GM19239 (cell line): Measurements from ENCODE around the gene EBPL.
A peak's percentile ranks its signal among the peaks of the same experiment; 100 is the strongest.
"Not testable (repeated sequence)": the region's sequence is repeated elsewhere in the genome, so short reads cannot be mapped to it uniquely, and the experiment has no call there.

Experiments
- DNase-seq: peaks from one replicate; pipeline ENCODE4 v3.0.0; 2011; ENCODE audit warnings: low spot score; ENCODE audit not compliant: insufficient read length
- FAIRE-seq: peaks from 2 replicates; lab custom pipeline; 2011; peaks lifted over from hg19 to GRCh38; lab: Jason Lieb, UNC

The EBPL gene

GRCh38 chr13:49638744-49639072 is 52.6 kb downstream of the EBPL start:
- no peak for DNase-seq
- no peak for FAIRE-seq

- DNase-seq (no peak), FAIRE-seq (no peak)
These were observed 53.1 kb downstream of the EBPL start for GRCh38 chr13:49638030-49638743.

GRCh38 chr13:49636705-49637104 is 54.6 kb downstream of the EBPL start:
- DNase-seq = no peak
- FAIRE-seq = no peak

- FAIRE-seq (peak; percentile 96), DNase-seq (no peak)
These were observed 55.5 kb downstream of the EBPL start for GRCh38 chr13:49635599-49636433.

GRCh38 chr13:49633710-49634109 is 57.6 kb downstream of the EBPL start:
- FAIRE-seq (no peak), DNase-seq (no peak)

- FAIRE-seq (no peak), DNase-seq (no peak)
These were observed 59.1 kb downstream of the EBPL start for GRCh38 chr13:49632156-49632555.

- FAIRE-seq = no peak
- no peak for DNase-seq
These were observed 60.7 kb downstream of the EBPL start for GRCh38 chr13:49630580-49630979.

GRCh38 chr13:49629947-49630346 is 61.3 kb downstream of the EBPL start:
- no peak for FAIRE-seq

GRCh38 chr13:49629196-49629938 is 61.9 kb downstream of the EBPL start:
- DNase-seq (no peak), FAIRE-seq (no peak)

More at GRCh38 chr13:49629947-49630346, 61.3 kb downstream of the EBPL start:
- no peak for DNase-seq

- FAIRE-seq (peak; percentile 94), DNase-seq (peak; percentile 64)
These were observed 63.2 kb downstream of the EBPL start, which contains the start of gene ARL11 for GRCh38 chr13:49627831-49628652. ARL11 (plus strand) TSS chr13:49628507; CDS start chr13:49630448, 1,941 bp downstream.

- DNase-seq (no peak), FAIRE-seq (no peak)
These were observed 65.8 kb downstream of the EBPL start for GRCh38 chr13:49625392-49626079.

- DNase-seq (no peak), FAIRE-seq (no peak)
These were observed 67.1 kb downstream of the EBPL start for GRCh38 chr13:49624229-49624628.

GRCh38 chr13:49622174-49622946 is 68.9 kb downstream of the EBPL start:
- FAIRE-seq = no peak
- no peak for DNase-seq

GRCh38 chr13:49620170-49620621 is 71.1 kb downstream of the EBPL start:
- peak; percentile 59 for FAIRE-seq

GRCh38 chr13:49616676-49617065 is 74.6 kb downstream of the EBPL start:
- FAIRE-seq = no peak
- DNase-seq = no peak

More at GRCh38 chr13:49620170-49620621, 71.1 kb downstream of the EBPL start:
- DNase-seq = peak; percentile 40

GRCh38 chr13:49615836-49616675 is 75.2 kb downstream of the EBPL start:
- no peak for FAIRE-seq
- no peak for DNase-seq

- not testable (repeated sequence) for DNase-seq, FAIRE-seq
These were observed 79.2 kb downstream of the EBPL start for GRCh38 chr13:49612042-49612441.
